GM19397 (cell line): ENCODE data around the gene SPTBN1.
"Not testable (repeated sequence)": the region's sequence is repeated elsewhere in the genome, so short reads cannot be mapped to it uniquely, and the experiment has no call there.

Experiments used
- ATAC-seq: cut with Tn5 transposase; IDR thresholded peaks from one replicate; pipeline ENCODE4 v1.9.1; 2021; ENCODE audit warnings: mild to moderate bottlenecking, moderate library complexity; ENCODE audit not compliant: unreplicated experiment

Gene SPTBN1

DNA sequence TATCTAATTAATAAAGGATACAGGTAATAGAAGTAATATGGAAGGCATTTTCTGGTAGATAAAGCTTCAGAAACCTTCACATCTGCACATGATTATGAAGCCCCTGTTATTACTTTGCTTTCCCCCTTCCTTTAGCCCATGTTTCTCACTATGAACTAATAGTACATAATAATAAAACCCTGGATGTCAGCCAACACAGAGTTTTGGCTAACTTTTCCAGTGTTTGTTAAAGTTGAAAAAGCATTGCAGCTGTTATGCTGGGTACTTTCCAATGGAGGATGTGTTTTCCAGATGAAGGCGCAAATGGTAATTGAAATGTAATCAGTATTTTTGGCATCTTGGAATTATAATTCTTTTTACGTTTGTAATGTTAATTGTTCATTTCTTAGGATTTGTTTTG lies 43.5 kb downstream of the SPTBN1 start:
- ATAC-seq, result no peak

DNA sequence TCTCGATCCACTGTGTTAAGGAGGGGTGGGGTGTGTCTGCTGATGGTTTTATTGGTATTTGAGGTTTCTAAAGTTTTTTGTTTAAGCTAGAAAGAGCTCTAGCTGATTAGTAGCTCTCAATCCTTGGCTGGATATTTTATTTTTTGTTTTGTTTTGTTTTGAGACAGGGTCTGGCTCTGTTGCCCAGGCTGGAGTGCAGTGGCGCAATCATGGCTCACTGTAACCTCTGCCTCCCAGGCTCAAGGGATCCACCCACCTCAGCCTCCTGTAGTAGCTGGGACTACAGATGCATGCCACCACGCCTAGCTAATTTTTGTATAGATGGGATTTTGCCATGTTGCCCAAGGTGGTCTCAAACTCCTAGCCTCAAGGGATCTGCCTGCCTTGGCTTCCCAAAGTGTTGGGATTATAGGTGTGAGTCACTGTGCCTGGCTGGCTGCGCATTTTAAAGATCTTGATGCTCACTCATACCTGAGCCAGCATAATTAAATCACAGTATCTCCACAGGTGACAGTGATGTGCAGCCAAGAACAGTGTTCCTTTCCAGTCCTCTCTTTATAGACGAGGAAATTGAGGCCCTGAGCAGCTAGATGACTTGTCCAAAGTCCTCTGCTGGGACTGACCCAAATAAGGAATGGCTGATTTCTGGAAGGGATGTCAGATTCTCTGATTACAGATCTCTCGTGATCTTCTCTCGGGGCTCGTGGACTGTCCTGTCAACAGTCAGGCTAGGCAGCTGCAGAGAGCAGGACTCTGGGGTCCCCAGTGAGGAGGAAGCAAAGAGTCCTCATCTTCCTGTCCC lies 44.5 kb downstream of the SPTBN1 start:
- ATAC-seq, result no peak

DNA sequence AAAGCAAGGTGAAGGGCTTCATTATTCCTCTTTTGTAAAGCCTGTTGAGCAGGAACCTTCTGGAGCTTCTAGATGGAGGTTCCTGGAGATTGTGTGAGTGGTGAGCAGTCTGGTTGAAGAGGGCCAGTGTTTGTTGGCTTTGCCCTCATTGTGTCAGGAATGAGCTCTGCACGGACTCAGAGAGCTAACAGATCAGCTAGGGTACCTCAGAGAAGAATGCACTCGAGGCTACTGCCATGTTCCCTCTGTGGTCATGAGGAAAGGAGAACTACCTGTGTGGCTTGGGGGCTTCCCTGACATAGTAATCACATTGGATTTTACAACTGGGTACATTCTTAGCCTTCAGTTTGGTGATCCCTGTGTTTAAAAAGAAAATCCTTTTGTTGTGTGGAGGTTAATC lies 46.6 kb downstream of the SPTBN1 start:
- no peak for ATAC-seq

DNA sequence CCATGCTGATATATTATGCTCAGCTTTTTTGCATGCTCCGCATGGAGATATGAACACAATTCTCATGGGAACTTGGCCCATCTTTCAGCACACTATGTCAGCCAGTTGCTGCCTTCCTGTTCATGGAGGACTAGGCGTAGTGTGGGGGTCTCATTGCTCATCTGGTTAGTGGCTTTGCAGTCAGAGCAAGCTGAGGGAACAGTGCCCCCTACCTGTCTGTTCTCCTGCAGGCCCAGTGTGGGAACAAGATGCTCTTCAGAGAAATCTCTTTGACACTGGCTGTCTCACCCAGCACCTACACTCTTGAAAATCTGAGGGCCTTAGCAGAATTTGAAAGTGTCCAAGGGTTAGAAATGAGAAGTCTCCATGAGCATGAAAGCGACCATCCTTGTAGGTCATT lies 47.1 kb downstream of the SPTBN1 start:
- ATAC-seq, result no peak

DNA sequence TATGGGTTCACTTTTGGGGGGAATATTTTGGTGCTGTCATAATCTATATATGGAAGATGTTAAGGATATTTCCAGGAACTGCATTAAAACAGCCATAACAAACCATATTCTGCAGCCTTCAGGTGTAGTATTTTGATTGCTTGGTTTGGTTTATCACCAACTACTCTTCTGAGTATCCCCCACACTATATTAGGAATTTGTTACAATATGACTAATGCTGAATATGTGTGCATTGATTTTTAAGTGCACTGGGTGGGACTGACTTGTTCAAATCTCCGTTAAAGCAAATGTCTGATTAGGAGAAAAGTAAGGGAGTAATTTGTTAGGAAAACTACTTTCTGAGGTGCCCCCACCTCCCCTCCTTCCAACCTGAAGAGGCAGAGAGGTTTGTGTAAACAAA lies 47.7 kb downstream of the SPTBN1 start:
- no peak for ATAC-seq

DNA sequence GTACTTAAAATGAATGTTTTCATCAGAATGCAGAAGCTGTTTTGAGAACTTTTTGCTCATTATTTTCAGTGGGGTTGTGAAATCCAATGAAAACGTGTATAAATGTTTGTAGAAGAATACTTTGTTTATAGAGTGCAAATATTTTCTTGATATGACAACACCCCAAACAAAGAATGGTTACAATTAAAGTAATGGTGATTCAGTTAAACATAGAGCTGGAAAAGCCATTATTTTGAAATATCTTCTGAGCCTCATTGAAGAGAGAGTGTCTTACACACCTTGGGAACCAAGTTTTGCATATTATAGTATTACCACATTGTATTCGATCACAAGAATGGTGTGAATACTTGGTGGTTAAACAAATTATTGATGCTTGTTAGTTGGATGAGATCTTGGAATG lies 48.7 kb downstream of the SPTBN1 start:
- ATAC-seq, result no peak

DNA sequence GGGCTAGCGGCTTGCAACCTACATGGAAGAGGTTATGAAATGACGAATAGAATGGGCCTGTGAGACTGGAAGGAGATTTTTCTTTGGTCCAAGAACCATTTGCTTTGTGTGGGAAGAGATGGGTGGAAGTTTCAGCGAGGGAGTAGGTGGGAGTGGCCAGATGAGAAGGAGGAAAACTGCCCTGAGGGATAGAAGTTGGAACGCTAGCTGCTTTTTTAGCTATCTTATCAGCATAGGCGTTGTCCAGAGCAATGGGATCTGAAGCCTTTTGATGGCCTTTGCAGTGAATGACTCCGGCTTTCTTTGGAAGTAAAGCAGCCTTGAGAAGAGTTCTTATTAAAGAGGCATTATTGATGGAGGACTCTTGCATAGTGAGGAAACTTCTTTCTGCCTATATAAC lies 52.4 kb downstream of the SPTBN1 start:
- ATAC-seq, result no peak

GRCh38 chr2:54509043-54509442 lies 52.9 kb downstream of the SPTBN1 start:
- ATAC-seq, result not testable (repeated sequence)

GRCh38 chr2:54510916-54511315 lies 54.8 kb downstream of the SPTBN1 start:
- no peak for ATAC-seq

DNA sequence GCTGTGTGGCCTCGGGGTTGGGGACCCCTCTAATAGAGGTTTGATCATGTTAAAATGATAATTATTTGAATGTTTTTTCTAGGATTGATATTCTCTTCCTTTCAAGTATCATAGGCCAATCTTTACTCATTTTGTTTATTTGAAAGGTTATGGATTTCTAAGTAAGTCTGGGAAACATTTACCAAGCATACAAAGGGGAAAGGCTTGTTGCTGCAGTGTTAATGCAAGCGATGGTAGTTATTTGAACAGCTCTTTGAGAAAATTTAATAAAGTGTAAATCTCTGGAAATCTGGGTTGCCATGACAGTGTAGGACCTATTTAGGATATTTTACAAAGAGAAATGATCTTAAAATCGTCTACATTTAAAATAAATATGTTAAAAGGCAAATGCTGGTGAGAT lies 56.1 kb downstream of the SPTBN1 start:
- no peak for ATAC-seq

DNA sequence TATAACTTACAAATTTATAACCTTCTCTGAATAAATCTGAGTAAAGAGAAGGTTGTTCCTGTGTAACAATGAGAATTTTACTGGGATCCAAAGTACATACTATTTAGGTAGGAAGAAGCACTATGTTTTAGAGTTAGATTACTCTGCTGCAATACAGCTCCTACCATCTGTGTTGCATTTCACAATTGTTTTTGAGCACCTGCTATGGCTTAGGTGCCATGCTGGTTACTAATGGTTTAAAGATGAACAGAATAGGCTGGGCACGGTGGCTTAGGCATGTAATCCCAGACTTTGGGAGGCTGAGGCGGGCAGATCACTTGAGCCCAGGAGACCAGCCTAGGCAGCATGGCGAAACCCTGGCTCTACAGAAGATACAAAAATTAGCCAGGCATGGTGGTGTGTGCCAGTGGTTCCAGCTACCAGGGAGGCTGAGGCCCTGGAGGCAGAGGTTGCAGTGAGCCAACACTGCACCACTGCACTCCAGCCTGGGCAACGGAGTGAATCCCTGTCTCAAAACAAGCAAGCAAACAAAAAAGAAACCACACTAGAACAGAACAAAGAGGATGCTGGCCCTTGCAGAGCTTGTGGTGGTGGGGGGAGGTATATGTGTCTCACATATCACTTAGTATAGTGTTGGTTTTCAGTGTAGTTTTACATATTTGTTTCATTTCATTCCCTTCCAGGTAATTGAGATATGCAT lies 56.7 kb downstream of the SPTBN1 start:
- no peak for ATAC-seq

DNA sequence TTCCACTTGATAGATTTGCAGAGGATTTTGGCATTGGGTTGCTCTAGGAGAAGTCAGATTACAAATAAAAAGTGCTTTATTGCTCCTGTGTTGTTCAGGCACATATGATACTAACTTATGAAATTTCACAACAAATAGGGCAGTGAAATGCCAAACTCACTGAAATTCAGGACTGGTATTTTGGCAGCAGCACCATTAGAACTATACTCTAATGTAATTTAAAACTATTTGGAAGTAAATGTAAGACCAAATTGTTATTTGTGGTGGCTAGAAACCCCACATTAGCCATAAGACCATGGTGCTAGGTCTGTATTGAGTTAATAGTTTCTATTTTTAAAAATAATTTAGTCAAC lies 57.2 kb downstream of the SPTBN1 start:
- ATAC-seq, result no peak

DNA sequence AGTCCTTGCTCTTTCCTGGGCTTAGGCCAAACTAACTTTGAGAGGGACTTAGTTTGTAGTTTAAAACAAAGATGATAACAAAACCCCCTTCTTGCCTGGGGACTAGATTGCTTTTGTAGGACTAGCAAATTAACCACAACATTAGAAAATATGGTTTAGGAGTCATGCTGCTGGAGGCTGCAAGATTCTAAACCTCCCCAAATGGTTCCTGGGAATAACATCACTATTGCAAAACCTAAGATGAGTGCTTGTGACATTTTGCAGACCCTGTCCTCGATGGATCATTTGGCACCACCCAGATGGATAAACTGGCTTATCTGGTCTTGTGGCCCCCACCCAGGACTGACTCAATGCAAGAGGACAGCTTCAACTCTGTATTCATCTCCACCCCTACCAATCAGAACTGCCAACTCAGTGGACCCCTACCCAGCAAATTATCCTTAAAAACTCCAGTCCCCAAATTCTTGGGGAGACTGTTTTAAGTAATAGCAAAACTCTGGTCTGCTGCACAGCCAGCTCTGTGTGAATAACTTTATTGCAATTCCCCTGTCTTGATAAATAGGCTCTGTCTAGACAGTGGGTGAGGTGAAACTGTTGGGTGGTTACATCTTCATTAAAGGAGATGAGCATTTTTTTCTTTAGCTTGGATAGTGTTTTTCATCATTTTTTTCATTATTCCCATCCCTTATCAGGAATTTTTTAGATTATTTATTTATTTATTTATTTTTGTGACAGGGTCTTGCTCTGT lies 58.9 kb downstream of the SPTBN1 start:
- ATAC-seq, result no peak

GRCh38 chr2:54516842-54517241 lies 60.7 kb downstream of the SPTBN1 start:
- ATAC-seq, result no peak

GRCh38 chr2:54518016-54518415 lies 61.9 kb downstream of the SPTBN1 start:
- not testable (repeated sequence) for ATAC-seq

GRCh38 chr2:54518430-54518829 lies 62.3 kb downstream of the SPTBN1 start:
- ATAC-seq, result no peak

- ATAC-seq, result no peak
Measured at GRCh38 chr2:54519841-54520459, 63.8 kb downstream of the SPTBN1 start.

GRCh38 chr2:54520687-54521086 lies 64.6 kb downstream of the SPTBN1 start:
- ATAC-seq, result no peak

DNA sequence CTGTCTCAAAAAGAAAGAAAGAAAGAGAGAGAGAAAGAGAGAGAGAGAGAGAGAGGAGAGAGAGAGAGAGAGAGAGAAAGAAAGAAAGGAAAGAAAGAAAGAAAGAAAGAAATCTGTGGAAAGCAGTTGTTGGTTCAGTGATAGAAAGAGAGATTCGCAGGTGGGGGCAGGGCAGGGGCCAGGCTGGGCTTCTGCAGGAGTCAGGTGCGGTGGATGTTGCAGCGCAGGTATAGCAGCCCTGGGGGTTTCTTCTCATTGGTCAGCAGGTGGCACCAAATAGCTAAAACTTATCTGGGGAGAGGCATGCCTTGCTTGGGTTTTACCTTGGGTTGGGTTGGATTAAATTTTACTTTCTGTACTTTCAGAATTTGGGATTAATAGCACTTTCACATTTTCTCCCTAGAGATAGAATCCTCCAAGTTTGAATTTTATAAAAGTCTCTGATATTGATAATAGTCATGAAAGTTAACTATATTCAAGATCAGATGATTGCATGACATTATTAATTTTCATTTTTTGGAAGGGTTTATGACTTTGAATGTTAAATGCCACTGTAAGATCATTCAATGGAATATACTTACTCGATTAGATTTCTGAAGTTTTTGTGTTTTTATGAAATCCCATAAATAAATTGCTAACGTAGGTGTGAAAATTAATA lies 66.6 kb downstream of the SPTBN1 start:
- peak; percentile 82 for ATAC-seq

GRCh38 chr2:54523324-54523959 lies 67.3 kb downstream of the SPTBN1 start:
- ATAC-seq, result no peak
